GM21528 (cell line): ENCODE measurements around the gene LAMB1.
"Not testable (repeated sequence)": the region's sequence is repeated elsewhere in the genome, so short reads cannot be mapped to it uniquely, and the experiment has no call there.

ENCODE experiments used
- ATAC-seq: cut with Tn5 transposase; IDR thresholded peaks from one replicate; pipeline ENCODE4 v1.9.1; 2021; ENCODE audit warnings: mild to moderate bottlenecking, moderate library complexity; ENCODE audit not compliant: unreplicated experiment, low FRiP score

The LAMB1 gene

GRCh38 chr7:107931740-107932515 lies 71.0 kb downstream of the LAMB1 start:
- no peak for ATAC-seq

GRCh38 chr7:107926481-107926880 lies 76.5 kb downstream of the LAMB1 start:
- no peak for ATAC-seq

DNA sequence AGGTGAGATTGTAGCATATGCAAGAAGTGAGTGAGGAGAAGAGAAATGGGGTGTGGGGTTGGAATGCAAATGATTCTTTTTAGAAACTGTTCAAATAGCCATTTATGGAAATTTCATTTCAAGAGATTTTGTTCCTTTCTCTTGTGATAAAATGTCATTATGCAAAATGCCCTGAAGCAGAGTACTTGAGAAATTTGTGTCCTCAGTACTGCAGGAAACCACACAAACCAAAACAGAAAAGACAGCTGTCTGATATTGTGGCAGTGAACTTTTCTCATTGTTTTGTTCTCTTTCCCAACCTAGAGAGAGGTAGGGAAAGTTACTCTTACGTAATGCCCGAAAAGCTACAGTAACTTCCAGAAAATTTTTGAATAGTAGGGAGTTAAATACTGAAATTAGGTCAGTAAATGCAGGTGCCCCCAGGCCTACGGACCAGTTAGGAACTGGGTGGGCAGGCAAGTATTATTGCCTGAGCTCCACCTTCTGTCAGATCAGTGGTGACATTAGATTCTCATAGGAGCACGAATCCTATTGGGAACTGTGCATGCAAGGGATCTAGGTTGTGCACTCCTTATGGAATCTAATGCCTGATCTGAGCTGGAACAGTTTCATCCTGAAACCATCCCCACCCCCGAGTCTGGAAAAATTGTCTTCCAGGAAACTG lies 78.0 kb downstream of the LAMB1 start:
- peak; percentile 98 for ATAC-seq

DNA sequence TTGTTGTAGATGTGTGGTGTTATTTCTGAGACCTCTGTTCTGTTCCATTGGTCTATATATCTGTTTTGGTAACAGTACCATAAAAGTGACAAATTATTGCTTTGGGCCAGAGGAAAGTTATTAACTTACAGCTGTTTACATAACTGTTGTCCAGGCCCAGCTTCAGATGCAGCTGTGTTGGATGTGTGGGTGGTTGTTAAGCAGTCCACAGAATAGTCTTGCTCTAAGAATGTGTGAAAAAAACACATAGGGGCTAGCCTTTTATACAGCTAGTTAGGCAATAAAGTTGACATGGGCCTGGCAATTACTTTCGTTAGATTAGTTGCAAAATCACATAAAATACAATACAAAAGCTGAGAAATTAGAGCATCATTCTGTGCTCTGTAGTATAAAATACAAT lies 80.1 kb downstream of the LAMB1 start:
- ATAC-seq: no peak

GRCh38 chr7:107921826-107922225 lies 81.1 kb downstream of the LAMB1 start:
- not testable (repeated sequence) for ATAC-seq

DNA sequence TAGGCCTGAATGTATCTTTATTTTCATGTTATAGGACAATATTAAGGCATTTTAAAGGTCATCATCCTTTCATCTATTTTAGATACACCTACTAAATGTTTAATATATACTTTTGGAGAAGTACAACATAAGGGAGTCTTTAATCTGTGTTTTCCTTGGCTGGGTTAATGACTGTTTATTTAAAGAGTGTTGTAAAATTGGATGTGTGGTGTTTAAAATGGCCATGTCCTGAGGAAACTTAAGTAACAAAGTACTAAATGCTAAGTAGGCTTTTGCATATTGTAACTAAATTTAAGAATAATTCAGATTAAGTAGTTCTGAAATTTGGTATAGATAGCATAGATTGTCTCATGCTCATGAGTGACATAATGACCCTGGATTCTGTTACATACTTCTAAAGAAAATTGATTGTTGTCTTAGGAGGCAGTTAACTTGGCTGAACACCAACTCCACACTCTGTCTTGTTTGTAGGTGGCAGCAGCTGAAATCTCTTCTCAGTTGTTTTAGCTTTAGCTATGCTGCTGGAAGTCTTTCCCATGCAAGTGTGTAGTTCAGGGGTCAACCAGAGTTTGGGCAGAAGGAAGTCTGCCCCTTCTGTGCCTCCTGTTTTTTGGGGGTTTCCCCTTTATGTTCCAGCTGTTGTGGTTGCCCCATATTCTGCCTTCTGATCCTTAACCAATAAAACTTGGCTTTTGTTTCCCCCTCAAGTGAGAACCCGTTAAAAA lies 82.8 kb downstream of the LAMB1 start:
- ATAC-seq: no peak

DNA sequence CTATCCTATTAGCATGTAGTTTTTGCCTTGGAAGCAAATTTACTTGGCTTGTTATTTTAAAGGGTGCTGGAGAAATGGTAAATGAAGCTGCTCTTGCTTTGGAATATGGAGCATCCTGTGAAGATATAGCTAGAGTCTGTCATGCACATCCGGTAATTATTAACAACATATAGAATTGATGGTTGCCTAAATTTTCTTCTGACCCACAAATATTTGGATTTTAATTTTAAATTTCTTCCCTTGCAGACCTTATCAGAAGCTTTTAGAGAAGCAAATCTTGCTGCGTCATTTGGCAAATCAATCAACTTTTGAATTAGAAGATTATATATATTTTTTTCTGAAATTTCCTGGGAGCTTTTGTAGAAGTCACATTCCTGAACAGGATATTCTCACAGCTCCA lies 84.0 kb downstream of the LAMB1 start:
- no peak for ATAC-seq

DNA sequence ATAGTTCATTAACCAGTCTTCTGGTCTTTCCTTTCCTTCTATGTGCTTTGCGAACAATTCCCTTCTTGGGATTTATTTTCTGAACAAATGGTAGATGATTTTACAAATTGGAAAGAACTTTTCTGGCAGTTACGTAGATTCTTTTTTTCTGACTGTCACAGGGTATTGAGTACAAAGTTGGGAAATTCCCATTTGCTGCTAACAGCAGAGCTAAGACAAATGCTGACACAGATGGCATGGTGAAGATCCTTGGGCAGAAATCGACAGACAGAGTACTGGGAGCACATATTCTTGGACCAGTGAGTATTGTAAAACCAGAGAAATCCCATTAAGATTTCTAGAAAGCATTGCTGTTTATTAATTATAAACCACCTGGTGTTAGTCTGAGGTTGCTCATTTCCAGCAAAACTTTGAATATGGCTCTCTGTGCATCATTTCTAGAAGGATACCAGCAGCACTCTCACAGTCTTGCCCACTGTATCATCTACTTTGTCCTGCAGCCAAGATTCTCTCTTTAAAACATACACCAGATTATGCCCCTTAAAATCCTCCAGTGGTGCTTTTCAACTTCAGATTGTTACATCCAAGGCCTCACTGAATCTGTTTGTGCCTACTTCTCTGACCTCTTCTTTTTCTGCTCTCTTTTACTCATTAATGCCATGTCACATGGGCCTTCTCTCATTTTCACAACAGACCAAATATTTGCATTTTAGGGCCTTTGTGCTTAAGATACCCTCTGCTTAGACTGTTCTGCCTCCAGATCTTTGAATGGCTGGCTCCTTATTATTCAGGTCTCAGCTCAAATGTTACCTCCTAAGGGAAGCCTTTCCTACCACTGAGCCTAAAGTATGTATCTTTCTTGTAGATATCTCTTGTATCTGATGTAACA lies 85.0 kb downstream of the LAMB1 start:
- peak; percentile 87 for ATAC-seq

GRCh38 chr7:107915541-107915940 lies 87.4 kb downstream of the LAMB1 start:
- ATAC-seq: no peak

- ATAC-seq: no peak
These were observed 88.1 kb downstream of the LAMB1 start for GRCh38 chr7:107914831-107915230.

- no peak for ATAC-seq
These were observed 89.1 kb downstream of the LAMB1 start for GRCh38 chr7:107913851-107914250.

GRCh38 chr7:107911981-107912380 lies 91.0 kb downstream of the LAMB1 start:
- ATAC-seq: no peak

DNA sequence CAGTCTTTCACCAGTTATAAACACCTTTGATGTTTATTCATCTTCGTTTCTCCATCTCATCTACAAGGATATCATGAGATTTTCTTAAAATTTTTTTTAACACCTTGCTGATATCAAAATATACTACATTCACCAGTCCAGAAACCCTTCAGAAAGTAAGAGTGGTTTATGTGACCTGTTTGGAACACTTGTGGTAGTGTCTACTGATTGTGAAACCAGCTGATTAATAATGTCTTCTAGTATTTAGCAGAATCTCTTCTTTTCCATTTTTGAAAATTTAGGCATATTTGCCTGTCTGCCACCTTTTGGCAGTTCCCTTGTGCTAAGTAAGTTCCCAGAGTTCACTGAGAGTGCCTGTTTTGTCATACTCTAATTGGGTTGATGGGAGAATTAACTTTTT lies 93.5 kb downstream of the LAMB1 start:
- ATAC-seq: no peak

DNA sequence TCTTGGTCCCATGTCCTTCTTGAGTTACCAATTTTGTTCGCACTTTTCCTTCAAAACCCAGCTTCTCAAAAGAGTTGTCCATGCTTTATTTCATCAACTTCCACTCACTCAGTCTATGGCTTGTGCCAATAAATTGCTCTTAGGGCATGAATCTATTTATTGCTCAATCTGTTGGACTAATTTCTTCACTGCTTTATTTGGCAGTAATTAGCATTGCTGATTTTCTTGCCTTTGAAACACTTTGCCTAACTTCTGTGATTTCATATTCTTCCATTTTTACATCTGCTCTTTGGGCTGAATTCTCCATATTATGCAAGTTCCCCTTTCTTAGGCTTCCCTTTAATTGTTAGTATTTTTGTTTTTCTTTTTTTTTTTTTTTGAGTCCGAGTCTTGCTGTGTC lies 95.2 kb downstream of the LAMB1 start:
- no peak for ATAC-seq

DNA sequence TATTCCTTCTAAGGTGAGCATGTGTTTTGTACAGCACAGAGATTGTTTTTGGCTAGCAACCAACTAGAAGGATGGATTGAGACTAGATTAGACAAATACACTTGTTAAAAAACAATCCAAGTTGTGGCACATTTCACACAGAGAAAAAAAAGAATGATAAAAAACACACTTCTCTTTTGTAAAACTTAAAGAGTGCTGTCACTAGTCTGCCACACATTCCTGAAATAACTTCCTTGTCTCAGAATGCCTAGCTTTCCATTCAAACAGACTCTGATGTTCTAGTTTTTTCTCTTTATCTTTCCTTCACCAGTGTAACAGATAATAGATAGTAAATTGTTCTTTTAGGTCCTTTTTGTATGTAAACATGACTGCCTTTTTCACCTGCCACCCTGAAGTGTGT lies 100.6 kb downstream of the LAMB1 start:
- no peak for ATAC-seq

DNA sequence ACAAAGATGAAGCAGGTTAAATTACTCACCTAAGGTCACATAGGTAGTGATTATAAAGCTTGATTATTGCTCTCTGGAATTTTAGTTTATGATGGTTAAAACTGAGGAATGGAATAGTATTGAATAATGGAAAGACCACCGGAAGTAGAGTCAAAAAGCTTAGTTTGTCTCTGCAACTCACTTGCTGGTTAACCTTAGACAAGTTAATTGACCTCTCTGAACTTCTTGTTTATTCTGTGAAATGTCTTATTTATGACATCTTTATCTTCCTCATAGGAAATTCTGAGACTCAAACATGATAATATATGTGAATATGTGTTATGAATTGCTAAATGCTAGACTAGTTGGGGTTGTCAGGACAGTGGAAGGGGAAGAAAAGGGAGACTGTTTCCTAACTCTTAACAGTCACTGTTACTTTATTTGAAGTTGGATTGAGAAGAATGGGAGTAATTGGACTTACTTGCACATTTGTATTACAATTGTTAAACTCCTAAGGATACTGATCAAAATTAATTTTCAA lies 102.4 kb downstream of the LAMB1 start:
- ATAC-seq: no peak

GRCh38 chr7:107898997-107899594 lies 103.9 kb downstream of the LAMB1 start:
- no peak for ATAC-seq

- ATAC-seq: not testable (repeated sequence)
These were observed 110.6 kb downstream of the LAMB1 start for GRCh38 chr7:107892367-107892741.

- no peak for ATAC-seq
These were observed 111.2 kb downstream of the LAMB1 start for GRCh38 chr7:107891636-107892366.
